ENCODE measurements around the gene RBM28.

- TF ChIP-seq FOXM1 (IDR thresholded peaks at IDR 0.05; ENCODE audit: borderline replicate concordance, low read depth) (no peak), CREB1 (IDR thresholded peaks at IDR 0.05; ENCODE audit: low read depth) (no peak)
Measured at GRCh38 chr7:128323040-128323439, 20.7 kb downstream of the RBM28 start.
